HS-5 (cell line): Measurements from ENCODE around the gene CLEC3A.
"Not testable (repeated sequence)": the region's sequence is repeated elsewhere in the genome, so short reads cannot be mapped to it uniquely, and the experiment has no call there.

Source experiments
- DNase-seq: peaks from one replicate; pipeline ENCODE4 v3.0.0-alpha.2; 2012; ENCODE audit warnings: low read depth

The CLEC3A gene

GRCh38 chr16:78034530-78034929 is 12.2 kb downstream of the CLEC3A start:
- DNase-seq = no peak

- no peak for DNase-seq
Measured at GRCh38 chr16:78035012-78035411, 12.7 kb downstream of the CLEC3A start.

DNA sequence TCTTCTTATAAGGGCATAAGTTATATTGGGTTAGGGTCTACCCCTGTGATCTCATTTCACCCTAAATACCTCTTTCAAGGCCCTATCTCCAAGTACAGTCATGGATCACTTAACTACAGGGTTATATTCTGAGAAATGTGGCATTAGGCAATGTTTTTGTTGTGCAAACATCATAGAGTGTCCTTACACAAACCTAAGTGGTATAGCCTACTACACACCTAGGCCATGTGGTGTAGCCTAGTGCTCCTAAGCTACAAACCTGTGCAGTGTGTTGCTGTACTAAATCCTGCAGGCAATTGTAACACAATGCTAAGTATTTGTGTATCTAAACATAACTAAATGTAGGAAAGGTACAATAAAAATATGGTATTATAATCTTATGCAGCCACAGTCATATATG is 18.0 kb downstream of the CLEC3A start:
- no peak for DNase-seq

- DNase-seq = no peak
Measured at GRCh38 chr16:78045865-78046581, 23.7 kb downstream of the CLEC3A start.

GRCh38 chr16:78048319-78048718 is 26.0 kb downstream of the CLEC3A start:
- DNase-seq = no peak

GRCh38 chr16:78050734-78051400 is 28.5 kb downstream of the CLEC3A start:
- no peak for DNase-seq

DNA sequence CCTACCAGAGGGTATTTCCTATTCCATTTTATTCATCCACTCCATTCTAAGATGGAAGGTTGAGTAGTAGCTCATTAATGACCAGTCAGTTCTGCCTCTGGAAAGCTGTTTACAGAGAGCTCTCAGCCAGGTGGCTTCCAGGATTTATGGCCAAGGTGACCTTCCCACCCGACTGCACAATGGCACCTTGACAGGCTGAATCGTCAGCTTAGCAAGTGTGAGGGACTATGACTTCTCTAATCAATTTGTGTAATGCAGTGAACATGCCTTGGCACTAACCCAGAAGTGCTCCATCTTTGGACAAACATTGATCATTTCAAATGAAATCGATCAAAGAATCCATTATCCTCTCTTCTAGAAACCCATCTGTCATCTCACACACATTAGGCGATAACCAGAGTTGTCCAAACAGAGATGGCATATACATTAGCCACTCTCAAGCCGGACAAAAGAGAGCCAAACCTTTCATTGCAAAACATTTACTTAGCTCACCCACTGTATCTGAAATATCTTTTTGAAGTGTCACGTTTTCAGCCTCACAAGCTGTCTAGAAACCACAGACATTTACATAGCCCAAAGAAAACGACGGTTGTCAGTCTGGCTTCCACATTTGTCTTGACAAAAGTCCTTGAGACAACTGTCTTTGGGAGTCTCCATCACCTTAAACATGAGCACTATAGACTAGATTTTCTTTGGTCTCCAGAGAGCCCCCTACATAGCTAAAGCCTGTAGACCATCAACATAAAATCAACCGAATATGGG is 35.6 kb downstream of the CLEC3A start:
- DNase-seq = no peak

GRCh38 chr16:78059806-78060205 is 37.5 kb downstream of the CLEC3A start:
- DNase-seq = not testable (repeated sequence)

DNA sequence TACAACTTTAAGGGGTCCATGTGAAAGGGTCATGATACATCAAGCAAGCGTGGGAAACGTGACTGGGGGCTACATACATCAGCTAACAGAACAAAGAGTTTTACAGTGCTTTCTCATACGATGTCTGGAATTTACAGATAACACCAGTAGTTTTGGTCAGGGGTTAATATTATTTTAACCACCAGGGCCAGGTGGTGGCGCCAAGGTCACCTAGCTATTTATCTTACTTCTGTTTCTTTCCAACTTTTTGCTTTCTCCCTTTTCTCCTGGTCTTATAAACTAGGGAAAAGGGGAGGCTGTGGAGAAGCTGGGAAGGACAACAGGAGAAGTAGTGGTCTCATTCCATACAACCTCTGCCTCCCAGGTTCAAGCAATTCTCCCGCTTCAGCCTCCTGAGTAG is 37.9 kb downstream of the CLEC3A start:
- no peak for DNase-seq

DNA sequence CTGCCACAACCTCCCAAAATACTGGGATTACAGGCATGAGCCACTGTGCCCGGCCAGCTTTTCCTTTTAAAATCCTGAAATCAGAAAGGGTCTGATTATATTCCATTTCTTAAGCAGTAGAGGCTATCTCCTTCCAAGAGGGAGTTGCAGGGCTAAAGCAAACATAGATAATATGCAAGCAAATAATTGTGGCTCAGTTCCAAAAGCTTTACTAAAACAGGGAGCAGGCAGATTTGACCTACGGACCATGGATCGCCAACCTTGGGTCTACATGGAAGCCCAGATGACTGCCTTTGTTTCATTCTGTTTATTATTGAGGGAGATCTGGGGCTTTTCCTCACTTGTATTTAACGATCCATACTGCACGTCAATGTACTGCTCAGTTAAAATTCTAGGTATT is 38.5 kb downstream of the CLEC3A start:
- DNase-seq = no peak

- no peak for DNase-seq
Measured at GRCh38 chr16:78065319-78065718, 43.0 kb downstream of the CLEC3A start.

GRCh38 chr16:78069913-78070312 is 47.6 kb downstream of the CLEC3A start:
- no peak for DNase-seq

DNA sequence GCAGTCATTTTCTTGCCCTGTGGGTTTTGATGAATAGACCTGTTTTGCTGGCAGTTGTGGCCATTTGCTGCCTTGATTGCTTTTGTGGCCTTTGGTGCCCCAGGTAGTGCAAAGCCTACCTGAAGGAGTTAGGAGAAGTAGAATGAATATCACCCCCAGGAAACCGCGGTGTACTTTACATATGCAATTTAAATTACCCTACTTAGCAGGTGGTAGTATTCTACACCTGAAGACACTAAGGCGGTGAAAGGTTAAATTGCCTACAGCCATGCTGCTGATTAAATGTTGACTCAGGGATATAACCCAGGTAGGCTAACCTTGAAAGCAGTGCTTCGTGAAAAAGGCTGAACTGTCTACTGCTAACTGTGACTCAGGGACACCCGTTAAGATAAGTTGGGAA is 49.9 kb downstream of the CLEC3A start:
- DNase-seq = no peak

DNA sequence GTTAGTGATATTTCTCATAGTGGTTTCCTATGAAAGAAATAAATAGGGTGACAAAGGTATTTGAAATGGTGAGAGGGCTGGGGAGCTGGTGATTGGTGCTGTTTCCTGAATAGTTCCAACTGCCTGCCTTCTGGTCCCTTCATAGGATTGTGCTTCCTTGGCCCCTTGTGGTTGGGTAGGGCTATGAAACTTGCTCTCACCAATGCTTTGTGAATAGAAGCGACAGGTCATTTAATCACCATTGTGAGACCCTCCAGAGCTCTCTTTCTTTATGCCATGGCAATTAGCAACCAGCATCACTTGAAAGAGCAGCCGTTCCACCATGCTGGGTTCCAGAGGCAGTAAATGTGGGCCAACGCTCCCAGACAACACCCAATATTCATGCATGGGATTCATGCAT is 53.5 kb downstream of the CLEC3A start:
- no peak for DNase-seq

DNA sequence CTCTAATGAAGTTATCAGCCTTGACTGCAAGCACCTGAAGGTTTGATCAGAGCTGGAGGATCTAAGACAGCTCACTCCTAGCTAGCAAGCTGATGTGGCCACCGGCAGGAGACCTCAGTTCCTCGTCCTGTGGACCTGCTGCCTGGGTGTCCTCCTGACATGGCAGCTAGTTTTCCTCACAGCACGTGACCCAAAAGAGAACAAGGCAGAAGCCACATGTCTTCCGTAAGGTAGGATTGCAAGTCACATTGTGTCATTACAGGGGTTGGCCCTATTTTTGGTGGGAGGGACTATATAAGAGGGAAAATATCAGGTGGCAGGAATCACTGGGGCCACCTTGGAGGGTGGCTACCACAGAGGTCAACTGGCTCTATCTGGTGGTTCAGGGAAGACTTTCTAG is 59.0 kb downstream of the CLEC3A start:
- DNase-seq = no peak
